ENCODE measurements around the gene EEFSEC. TPM values are rescaled to one million over a fixed set of nuclear protein-coding genes. Genes with fewer than 3 reads are reported as not detected.

EEFSEC gene
- total RNA-seq, 2 donors from 2014 or later, result 20.8 to 32.7 TPM

DNA sequence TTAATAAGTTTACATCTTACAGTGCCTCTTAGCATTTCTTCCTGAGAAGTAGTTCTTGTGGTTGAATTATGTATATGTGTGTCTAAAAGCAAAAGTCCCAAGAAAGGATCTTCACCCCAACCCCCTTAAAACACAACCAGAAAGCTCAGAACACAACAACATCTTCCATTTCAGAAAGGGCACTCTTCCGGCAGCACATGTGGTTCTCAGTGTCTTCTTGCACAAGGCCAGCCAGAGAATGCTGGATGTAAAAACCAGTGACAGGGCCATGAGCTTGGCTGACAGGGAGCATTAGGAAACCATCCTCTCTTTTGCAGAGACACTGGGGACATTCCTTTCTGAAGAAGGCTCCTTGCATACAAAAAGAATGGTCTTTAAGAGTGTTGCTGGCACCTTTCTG, 45.0 kb downstream of the EEFSEC start:
- ATAC-seq (no peak), DNase-seq (ENCODE audit: low spot score) (no peak)
- Mint-ChIP-seq H3K27me3 (no peaks in the 10 kb centered on the region), H3K9me3 (no peaks in the 10 kb centered on the region), H3K4me1 (ENCODE audit: low read depth in 2 of 2) (peaks cover 5 to 9% of the 10 kb centered on the region in 2 donors), H3K27ac (no peak overlapping the region), H3K4me3 (no peak overlapping the region), H3K36me3 (no peaks in the 10 kb centered on the region)

DNA sequence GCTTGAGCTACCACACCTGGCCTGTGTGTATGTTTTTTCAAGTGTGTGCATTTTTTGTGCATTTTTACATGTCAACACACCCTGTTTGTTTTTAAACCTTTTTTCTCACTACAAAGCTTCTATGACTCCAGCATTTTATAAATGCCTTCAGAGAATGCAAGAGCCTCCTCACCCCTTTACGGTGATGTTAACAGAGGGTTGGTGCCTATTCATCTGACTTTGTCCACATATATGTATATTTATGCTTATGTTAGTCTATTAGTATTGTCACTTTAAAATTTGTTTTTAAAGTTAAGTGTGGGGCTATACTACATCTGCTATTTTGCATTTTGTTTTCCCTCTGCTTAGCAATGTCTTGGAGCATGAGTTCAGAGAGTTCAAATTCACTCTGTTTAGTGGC, 45.8 kb downstream of the EEFSEC start:
- Mint-ChIP-seq H3K4me3 (no peak overlapping the region), H3K9me3 (no peaks in the 10 kb centered on the region), H3K27ac (no peak overlapping the region), H3K36me3 (no peaks in the 10 kb centered on the region), H3K27me3 (no peaks in the 10 kb centered on the region), H3K4me1 (ENCODE audit: low read depth in 2 of 2) (peaks cover 5 to 9% of the 10 kb centered on the region in 2 donors)
- DNase-seq (ENCODE audit: low spot score) (no peak), ATAC-seq (no peak)

DNA sequence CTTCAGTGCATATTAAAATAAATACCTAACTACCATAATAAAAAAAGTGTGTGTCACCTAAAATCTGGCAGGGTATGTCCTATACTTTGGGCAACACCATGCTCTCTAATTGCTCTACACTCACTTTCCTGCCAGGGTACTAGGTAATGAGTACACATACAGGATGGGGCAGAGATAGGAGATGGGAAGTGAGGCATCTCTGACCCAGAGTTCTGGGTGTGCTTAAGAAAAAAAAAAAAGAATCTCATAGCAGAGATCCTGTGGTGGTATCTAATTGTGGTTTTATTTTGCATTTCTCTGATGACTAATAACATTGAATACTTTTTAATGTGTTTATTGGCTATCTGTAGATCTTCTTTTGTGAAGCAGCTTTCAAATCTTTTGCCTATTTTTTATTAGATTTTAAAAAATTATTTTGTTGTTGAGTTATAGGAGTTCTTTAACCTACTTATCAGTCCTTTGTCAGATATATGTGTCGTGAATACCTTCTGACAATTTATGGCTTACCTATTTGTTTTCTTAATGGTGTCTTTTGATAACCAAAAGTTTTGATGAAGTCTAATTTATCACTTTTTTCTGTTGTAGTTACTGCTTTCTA, 48.0 kb downstream of the EEFSEC start:
- Mint-ChIP-seq H3K36me3 (no peaks in the 10 kb centered on the region), H3K4me1 (ENCODE audit: low read depth in 2 of 2) (peaks cover 5 to 13% of the 10 kb centered on the region in 2 donors), H3K4me3 (no peak overlapping the region), H3K27me3 (no peaks in the 10 kb centered on the region), H3K27ac (no peak overlapping the region), H3K9me3 (no peaks in the 10 kb centered on the region)
- DNase-seq (ENCODE audit: low spot score) (no peak), ATAC-seq (no peak)

GRCh38 chr3:128203169-128203568, 49.9 kb downstream of the EEFSEC start:
- H3K4me3 Mint-ChIP-seq, result no peak overlapping the region
- no peaks in the 10 kb centered on the region for H3K27me3 Mint-ChIP-seq
- ATAC-seq, result no peak
- no peak for DNase-seq (ENCODE audit: low spot score)
- no peaks in the 10 kb centered on the region for H3K36me3 Mint-ChIP-seq
- H3K4me1 Mint-ChIP-seq (ENCODE audit: low read depth in 2 of 2), result peaks cover 2 to 12% of the 10 kb centered on the region in 2 donors
- no peak overlapping the region for H3K27ac Mint-ChIP-seq
- H3K9me3 Mint-ChIP-seq, result no peaks in the 10 kb centered on the region

DNA sequence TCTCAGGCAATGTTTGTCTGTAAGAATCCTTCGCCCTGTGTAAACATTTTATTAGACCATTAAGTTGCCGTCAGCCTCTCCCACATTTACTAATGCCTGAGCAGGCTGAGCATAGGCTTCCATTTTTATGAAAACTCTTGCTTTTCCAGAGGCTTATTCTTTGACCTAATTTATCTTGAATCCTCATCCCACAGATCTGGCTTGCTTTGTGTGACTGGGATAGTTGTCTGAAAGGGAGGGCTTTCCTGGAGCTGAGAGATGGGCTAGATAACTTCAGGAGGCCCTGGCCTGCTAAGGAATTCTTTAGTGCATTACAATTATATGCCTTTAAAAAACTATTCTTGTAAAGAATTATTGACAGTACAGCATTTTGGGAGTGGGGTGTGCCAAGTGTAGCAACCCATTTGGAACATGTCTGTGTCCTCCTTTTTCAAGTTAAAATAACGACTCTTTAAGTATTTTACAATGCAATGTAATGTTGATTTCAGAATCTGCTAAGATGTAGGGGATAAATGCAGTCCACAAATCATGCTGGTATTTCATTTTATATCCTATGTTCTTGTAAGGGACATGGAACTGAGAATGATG, 52.4 kb downstream of the EEFSEC start:
- Mint-ChIP-seq H3K27me3 (no peaks in the 10 kb centered on the region), H3K27ac (no peak overlapping the region), H3K36me3 (no peaks in the 10 kb centered on the region), H3K4me1 (ENCODE audit: low read depth in 2 of 2) (peaks cover 0 to 17% of the 10 kb centered on the region in 2 donors), H3K4me3 (no peak overlapping the region), H3K9me3 (no peaks in the 10 kb centered on the region)
- ATAC-seq, result no peak
- DNase-seq (ENCODE audit: low spot score), result no peak

- Mint-ChIP-seq H3K27ac (no peak overlapping the region), H3K9me3 (no peaks in the 10 kb centered on the region), H3K4me3 (no peak overlapping the region), H3K4me1 (ENCODE audit: low read depth in 2 of 2) (peaks cover 0 to 20% of the 10 kb centered on the region in 2 donors), H3K36me3 (no peaks in the 10 kb centered on the region), H3K27me3 (no peaks in the 10 kb centered on the region)
- no peak for ATAC-seq
- no peak for DNase-seq (ENCODE audit: low spot score)
These were observed 54.7 kb downstream of the EEFSEC start for GRCh38 chr3:128207951-128208350.

DNA sequence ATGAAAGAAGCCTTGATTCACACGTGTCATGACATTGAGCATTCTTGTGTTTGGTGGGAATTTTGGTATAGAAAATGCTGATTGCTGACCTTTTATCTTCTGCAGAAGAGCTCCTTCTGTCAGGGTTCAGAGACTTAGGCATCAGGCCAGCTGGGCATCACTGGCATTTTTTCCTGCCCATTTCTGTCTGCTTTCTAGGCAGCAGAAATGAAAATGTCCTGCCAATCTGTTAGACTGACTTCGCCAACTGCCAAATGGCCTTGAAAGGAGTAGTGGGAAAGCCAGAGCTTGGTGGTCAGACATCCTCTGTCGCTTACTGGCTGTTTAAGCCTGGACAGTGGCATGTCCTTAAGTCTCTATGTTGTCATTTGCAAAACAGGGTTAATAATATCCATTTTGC, 57.4 kb downstream of the EEFSEC start:
- Mint-ChIP-seq H3K4me1 (ENCODE audit: low read depth in 2 of 2) (peaks cover 0 to 15% of the 10 kb centered on the region in 2 donors), H3K9me3 (no peaks in the 10 kb centered on the region), H3K27me3 (no peaks in the 10 kb centered on the region), H3K4me3 (no peak overlapping the region), H3K27ac (no peak overlapping the region), H3K36me3 (no peaks in the 10 kb centered on the region)
- no peak for ATAC-seq
- no peak for DNase-seq (ENCODE audit: low spot score)

GRCh38 chr3:128214056-128214455, 60.8 kb downstream of the EEFSEC start:
- Mint-ChIP-seq H3K4me1 (ENCODE audit: low read depth in 2 of 2) (peaks cover 0 to 14% of the 10 kb centered on the region in 2 donors), H3K36me3 (no peaks in the 10 kb centered on the region), H3K9me3 (no peaks in the 10 kb centered on the region), H3K4me3 (no peak overlapping the region), H3K27ac (no peak overlapping the region), H3K27me3 (no peaks in the 10 kb centered on the region)
- ATAC-seq (no peak), DNase-seq (ENCODE audit: low spot score) (no peak)

- H3K27me3 Mint-ChIP-seq, result no peaks in the 10 kb centered on the region
- H3K4me1 Mint-ChIP-seq (ENCODE audit: low read depth in 2 of 2), result peaks cover 0 to 15% of the 10 kb centered on the region in 2 donors
- ATAC-seq (no peak), DNase-seq (ENCODE audit: low spot score) (no peak)
- no peaks in the 10 kb centered on the region for H3K36me3 Mint-ChIP-seq
- no peak overlapping the region for H3K4me3 Mint-ChIP-seq
- no peak overlapping the region for H3K27ac Mint-ChIP-seq
- no peaks in the 10 kb centered on the region for H3K9me3 Mint-ChIP-seq
These were observed 62.0 kb downstream of the EEFSEC start for GRCh38 chr3:128215290-128215689.

DNA sequence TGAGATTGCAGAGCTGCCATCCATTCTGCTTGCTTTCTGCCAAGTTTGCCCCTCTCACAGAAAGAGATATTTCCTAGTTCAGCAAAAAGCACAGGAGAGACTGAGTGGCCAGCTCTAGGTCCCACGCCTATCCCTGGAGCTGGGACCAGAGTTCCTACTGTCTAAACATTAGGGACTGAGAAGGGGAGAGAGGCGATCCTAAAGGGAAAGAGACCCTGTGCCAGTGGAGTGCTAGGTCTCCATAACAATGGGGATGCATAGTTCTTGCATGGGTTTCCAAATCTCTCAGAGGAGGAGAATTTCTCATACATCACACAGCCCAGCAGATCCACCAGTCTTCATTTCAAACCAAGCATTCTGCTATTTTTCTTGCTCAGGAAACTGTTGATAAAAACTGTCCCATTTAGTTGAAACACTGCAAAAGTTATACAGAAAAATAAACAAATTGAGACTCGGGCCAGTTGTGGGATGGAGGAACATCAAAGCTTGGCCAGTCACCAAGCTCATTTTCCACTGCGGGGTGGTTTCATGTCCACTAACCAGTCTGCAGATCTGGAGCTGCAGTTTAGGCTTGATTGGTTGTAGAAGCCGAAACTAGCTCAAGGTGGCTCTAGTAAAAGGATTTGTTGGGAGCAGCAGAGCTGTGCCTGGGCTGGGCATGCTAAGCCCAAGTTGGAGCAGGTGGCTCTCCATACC, 62.7 kb downstream of the EEFSEC start:
- DNase-seq (ENCODE audit: low spot score) (no peak), ATAC-seq (no peak)
- Mint-ChIP-seq H3K36me3 (peaks cover 3% of the 10 kb centered on the region), H3K4me1 (ENCODE audit: low read depth in 2 of 2) (peaks cover 0 to 15% of the 10 kb centered on the region in 2 donors), H3K27ac (no peak overlapping the region), H3K9me3 (peaks cover 1% of the 10 kb centered on the region), H3K4me3 (no peak overlapping the region), H3K27me3 (no peaks in the 10 kb centered on the region)

DNA sequence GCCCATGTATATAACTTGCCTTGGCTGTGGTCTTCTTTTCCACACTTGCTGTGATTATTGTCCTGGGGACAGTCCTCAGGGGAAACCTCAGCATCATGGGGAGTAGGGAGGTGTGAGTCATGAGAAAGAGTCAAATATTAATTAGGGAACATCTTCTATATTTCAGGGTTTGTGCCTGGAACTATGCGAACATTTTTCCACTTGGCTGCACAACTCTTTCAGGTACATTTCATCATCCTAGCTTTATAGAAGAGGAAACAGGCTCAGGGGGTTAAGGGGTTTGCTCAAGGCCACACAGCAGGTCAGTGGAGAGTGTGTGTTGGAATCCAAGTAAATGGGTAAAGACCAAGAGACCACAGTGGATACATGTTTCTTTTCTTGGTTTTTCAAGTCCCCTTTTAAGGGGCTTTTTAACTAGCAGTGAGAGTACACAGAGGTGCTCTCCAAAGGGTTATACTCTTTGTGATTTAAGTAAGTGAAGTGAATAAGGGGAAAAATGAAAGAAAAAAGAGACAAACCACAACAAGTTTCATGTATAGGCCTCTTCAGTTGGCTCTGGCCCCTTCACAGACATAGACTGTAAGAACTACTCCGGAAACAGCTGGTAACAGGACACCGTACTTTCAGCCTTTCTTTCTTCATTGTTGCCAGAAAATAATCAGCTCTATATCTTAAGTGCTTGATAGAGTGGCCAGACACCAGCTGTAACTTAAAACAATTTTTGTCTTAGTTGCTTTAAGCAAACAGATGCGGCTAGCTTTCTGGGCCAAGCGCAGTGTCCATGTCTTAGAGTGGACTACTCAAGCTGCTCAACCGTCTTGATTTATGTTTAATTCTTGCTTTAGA, 64.6 kb downstream of the EEFSEC start:
- Mint-ChIP-seq H3K27ac (peak overlapping the region in 1 of 2 donors; percentile 21), H3K4me1 (ENCODE audit: low read depth in 2 of 2) (peaks cover 0 to 11% of the 10 kb centered on the region in 2 donors), H3K9me3 (peaks cover 2% of the 10 kb centered on the region), H3K36me3 (peaks cover 8% of the 10 kb centered on the region), H3K27me3 (no peaks in the 10 kb centered on the region), H3K4me3 (no peak overlapping the region)
- no peak for ATAC-seq
- DNase-seq (ENCODE audit: low spot score), result no peak

DNA sequence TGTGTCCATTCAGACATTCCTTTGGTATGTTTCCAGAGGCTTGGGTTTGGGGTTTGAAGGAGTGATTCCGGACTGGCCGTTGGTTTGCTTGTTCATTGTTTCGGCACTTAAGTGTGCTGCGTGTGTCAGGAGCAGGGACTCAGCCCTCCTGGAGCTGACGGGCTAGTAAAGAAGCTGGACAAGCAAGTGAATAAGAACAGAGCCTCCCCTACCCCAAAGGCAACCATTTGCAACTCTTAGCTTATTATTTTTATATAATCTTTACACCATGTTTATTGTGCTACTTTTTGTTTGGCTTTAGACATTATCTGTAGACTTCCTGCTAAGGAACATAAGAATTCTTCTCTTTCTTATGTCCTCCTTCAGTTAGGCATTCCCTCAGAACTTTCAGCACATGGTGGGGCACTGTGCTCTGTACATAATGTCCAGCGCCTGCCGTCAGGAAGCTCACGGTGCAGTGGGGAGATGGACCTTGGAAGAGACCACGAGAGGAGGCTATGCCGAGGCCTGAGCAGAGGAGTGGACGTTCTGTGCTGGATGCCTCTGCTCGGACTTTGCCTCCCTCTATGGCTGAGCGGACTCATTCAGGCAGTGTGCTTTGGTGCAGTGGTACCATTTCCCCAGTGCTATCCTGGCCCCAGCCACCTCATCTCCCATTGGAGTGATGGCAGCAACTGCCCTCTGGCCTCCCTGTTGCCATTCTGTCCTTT, 65.4 kb downstream of the EEFSEC start:
- no peak for ATAC-seq
- DNase-seq (ENCODE audit: low spot score), result no peak
- H3K4me3 Mint-ChIP-seq, result no peak overlapping the region
- peaks cover 2% of the 10 kb centered on the region for H3K9me3 Mint-ChIP-seq
- peaks cover 0 to 11% of the 10 kb centered on the region in 2 donors for H3K4me1 Mint-ChIP-seq (ENCODE audit: low read depth in 2 of 2)
- H3K27me3 Mint-ChIP-seq, result no peaks in the 10 kb centered on the region
- peaks cover 8% of the 10 kb centered on the region for H3K36me3 Mint-ChIP-seq
- H3K27ac Mint-ChIP-seq, result no peak overlapping the region

GRCh38 chr3:128221328-128221727, 68.0 kb downstream of the EEFSEC start:
- ATAC-seq (no peak), DNase-seq (ENCODE audit: low spot score) (no peak)
- no peaks in the 10 kb centered on the region for H3K27me3 Mint-ChIP-seq
- H3K9me3 Mint-ChIP-seq, result peaks cover 2% of the 10 kb centered on the region
- peaks cover 8% of the 10 kb centered on the region for H3K36me3 Mint-ChIP-seq
- H3K4me3 Mint-ChIP-seq, result no peak overlapping the region
- H3K4me1 Mint-ChIP-seq (ENCODE audit: low read depth in 2 of 2), result peaks cover 0 to 9% of the 10 kb centered on the region in 2 donors
- H3K27ac Mint-ChIP-seq, result no peak overlapping the region

All from natural killer cell treated with Interleukin-12 subunit alpha and Interleukin-12 subunit beta and Interleukin-15 and Interleukin-18, amount 100 ng/mL, for 72 hours (primary cell).